ENCODE measurements around the gene SLC22A1.

The SLC22A1 gene

GRCh38 chr6:160130729-160131484, 9.3 kb downstream of the SLC22A1 start:
- TF ChIP-seq YY1 (IDR thresholded peaks at IDR 0.05; ENCODE audit: low read depth) (no peak), CREB1 (IDR thresholded peaks at IDR 0.05; ENCODE audit: low read depth) (no peak), NFIC (IDR thresholded peaks at IDR 0.05) (no peak), MAX (IDR thresholded peaks at IDR 0.05) (no peak), FOXM1 (IDR thresholded peaks at IDR 0.05; ENCODE audit: borderline replicate concordance, low read depth) (no peak), USF1 (IDR thresholded peaks at IDR 0.05) (no peak)

GRCh38 chr6:160131636-160132296, 10.2 kb downstream of the SLC22A1 start:
- TF ChIP-seq REST (IDR thresholded peaks at IDR 0.05; ENCODE audit: low read depth) (no peak), NFIC (IDR thresholded peaks at IDR 0.05) (no peak), TAF1 (IDR thresholded peaks at IDR 0.05; ENCODE audit: low read depth) (no peak), FOXM1 (IDR thresholded peaks at IDR 0.05; ENCODE audit: borderline replicate concordance, low read depth) (no peak), CREB1 (IDR thresholded peaks at IDR 0.05; ENCODE audit: low read depth) (no peak), YY1 (IDR thresholded peaks at IDR 0.05; ENCODE audit: low read depth) (no peak), ZBTB7A (IDR thresholded peaks at IDR 0.05; ENCODE audit: low read depth) (no peak), TEAD4 (IDR thresholded peaks at IDR 0.05) (no peak), USF1 (IDR thresholded peaks at IDR 0.05) (no peak), TCF12 (IDR thresholded peaks at IDR 0.05; ENCODE audit: low read depth) (no peak), EP300 (IDR thresholded peaks at IDR 0.05; ENCODE audit: borderline replicate concordance) (no peak), MAX (IDR thresholded peaks at IDR 0.05) (no peak), CEBPB (IDR thresholded peaks at IDR 0.05) (no peak), EGR1 (IDR thresholded peaks at IDR 0.05) (no peak), RAD21 (IDR thresholded peaks at IDR 0.05; ENCODE audit: low read depth) (no peak)

GRCh38 chr6:160132297-160132637, 10.7 kb downstream of the SLC22A1 start:
- TF ChIP-seq EGR1 (IDR thresholded peaks at IDR 0.05), result no peak
- no peak for TF ChIP-seq MAX (IDR thresholded peaks at IDR 0.05)
- TF ChIP-seq CEBPB (IDR thresholded peaks at IDR 0.05), result no peak
- TF ChIP-seq NFIC (IDR thresholded peaks at IDR 0.05), result no peak
- no peak for TF ChIP-seq RAD21 (IDR thresholded peaks at IDR 0.05; ENCODE audit: low read depth)
- TF ChIP-seq FOXM1 (IDR thresholded peaks at IDR 0.05; ENCODE audit: borderline replicate concordance, low read depth), result no peak
- TF ChIP-seq USF1 (IDR thresholded peaks at IDR 0.05), result no peak
- TF ChIP-seq ZBTB7A (IDR thresholded peaks at IDR 0.05; ENCODE audit: low read depth), result no peak
- no peak for TF ChIP-seq TCF12 (IDR thresholded peaks at IDR 0.05; ENCODE audit: low read depth)

GRCh38 chr6:160132776-160133338, 11.2 kb downstream of the SLC22A1 start:
- TF ChIP-seq TEAD4 (IDR thresholded peaks at IDR 0.05) (no peak), RAD21 (IDR thresholded peaks at IDR 0.05; ENCODE audit: low read depth) (no peak), CREB1 (IDR thresholded peaks at IDR 0.05; ENCODE audit: low read depth) (no peak)

- TF ChIP-seq YY1 (IDR thresholded peaks at IDR 0.05; ENCODE audit: low read depth) (no peak), FOXM1 (IDR thresholded peaks at IDR 0.05; ENCODE audit: borderline replicate concordance, low read depth) (no peak), EP300 (IDR thresholded peaks at IDR 0.05; ENCODE audit: borderline replicate concordance) (no peak), RAD21 (IDR thresholded peaks at IDR 0.05; ENCODE audit: low read depth) (no peak), TCF12 (IDR thresholded peaks at IDR 0.05; ENCODE audit: low read depth) (no peak), USF1 (IDR thresholded peaks at IDR 0.05) (no peak), MAX (IDR thresholded peaks at IDR 0.05) (no peak), ZBTB7A (IDR thresholded peaks at IDR 0.05; ENCODE audit: low read depth) (no peak), CREB1 (IDR thresholded peaks at IDR 0.05; ENCODE audit: low read depth) (no peak), CEBPB (IDR thresholded peaks at IDR 0.05) (no peak), TEAD4 (IDR thresholded peaks at IDR 0.05) (no peak), NFIC (IDR thresholded peaks at IDR 0.05) (no peak), EGR1 (IDR thresholded peaks at IDR 0.05) (no peak), TAF1 (IDR thresholded peaks at IDR 0.05; ENCODE audit: low read depth) (no peak), REST (IDR thresholded peaks at IDR 0.05; ENCODE audit: low read depth) (no peak)
Observed at GRCh38 chr6:160133441-160134336, 12.1 kb downstream of the SLC22A1 start.

Measured in Ishikawa (cell line).